Limb (tissue), 2 donors: Measurements from ENCODE around the gene MYO5C.
"Not testable (repeated sequence)": the region's sequence is repeated elsewhere in the genome, so short reads cannot be mapped to it uniquely, and the experiment has no call there.

Experiments
- DNase-seq, 2 donors: peaks; one replicate each; pipeline ENCODE4 v3.0.0-alpha.2; 2016; ENCODE audit errors: extremely low spot score in 2 of 2

Gene MYO5C

GRCh38 chr15:52246686-52247431 is 48.7 kb downstream of the MYO5C start:
- no peak for DNase-seq

GRCh38 chr15:52243697-52244555 is 51.7 kb downstream of the MYO5C start:
- DNase-seq, result no peak

- no peak for DNase-seq
Observed at GRCh38 chr15:52243286-52243685, 52.3 kb downstream of the MYO5C start.

GRCh38 chr15:52241489-52241888 is 54.1 kb downstream of the MYO5C start:
- DNase-seq, result no peak

- DNase-seq, result no peak
Observed at GRCh38 chr15:52240166-52240565, 55.4 kb downstream of the MYO5C start.

- DNase-seq, result not testable (repeated sequence)
Observed at GRCh38 chr15:52238989-52239525, 56.5 kb downstream of the MYO5C start.

GRCh38 chr15:52238149-52238548 is 57.5 kb downstream of the MYO5C start:
- no peak for DNase-seq

GRCh38 chr15:52236013-52236412 is 59.6 kb downstream of the MYO5C start:
- no peak for DNase-seq

- DNase-seq, result no peak
Observed at GRCh38 chr15:52234596-52235541, 60.7 kb downstream of the MYO5C start.

GRCh38 chr15:52233405-52233804 is 62.2 kb downstream of the MYO5C start:
- no peak for DNase-seq

GRCh38 chr15:52232327-52232726 is 63.3 kb downstream of the MYO5C start:
- no peak for DNase-seq

- no peak for DNase-seq
Observed at GRCh38 chr15:52230073-52230472, 65.5 kb downstream of the MYO5C start.

GRCh38 chr15:52228921-52229320 is 66.7 kb downstream of the MYO5C start:
- DNase-seq, result no peak

- DNase-seq, result peak; percentile 63 to 74
Observed at GRCh38 chr15:52227456-52227855, 68.1 kb downstream of the MYO5C start.

- DNase-seq, result no peak
Observed at GRCh38 chr15:52225230-52225629, 70.4 kb downstream of the MYO5C start.

- DNase-seq, result no peak
Observed at GRCh38 chr15:52224211-52224610, 71.4 kb downstream of the MYO5C start.

- no peak for DNase-seq
Observed at GRCh38 chr15:52221730-52222129, 73.9 kb downstream of the MYO5C start.

- no peak for DNase-seq
Observed at GRCh38 chr15:52220937-52221660, 74.5 kb downstream of the MYO5C start.

GRCh38 chr15:52220251-52220650 is 75.4 kb downstream of the MYO5C start:
- DNase-seq, result no peak

- no peak for DNase-seq
Observed at GRCh38 chr15:52218816-52219215, 76.8 kb downstream of the MYO5C start.

- no peak for DNase-seq
Observed at GRCh38 chr15:52218371-52218770, 77.2 kb downstream of the MYO5C start.
